ENCODE results near the gene GDF10.

GDF10 gene

DNA sequence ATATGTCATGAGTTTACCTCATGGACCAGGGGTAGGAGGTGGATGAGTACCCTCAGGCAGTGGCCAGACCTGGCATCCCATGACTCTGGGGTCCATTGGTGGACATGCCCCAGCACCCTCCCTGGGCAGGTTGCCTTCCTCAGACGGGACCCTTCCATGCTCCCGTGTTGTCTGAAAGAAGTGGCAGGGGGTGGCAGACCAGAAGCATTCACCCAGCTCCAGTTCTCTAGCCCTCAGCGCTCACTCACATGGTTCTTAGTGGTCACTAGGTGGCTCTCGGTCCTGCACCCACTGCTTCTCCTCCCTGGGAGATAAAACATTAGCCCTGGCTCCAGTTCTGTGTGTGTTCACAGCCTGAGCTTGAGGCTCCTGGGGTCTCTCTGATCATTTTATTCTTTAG is 54.2 kb downstream of the GDF10 start:
- no peak for DNase-seq (ENCODE audit: low read depth)

DNA sequence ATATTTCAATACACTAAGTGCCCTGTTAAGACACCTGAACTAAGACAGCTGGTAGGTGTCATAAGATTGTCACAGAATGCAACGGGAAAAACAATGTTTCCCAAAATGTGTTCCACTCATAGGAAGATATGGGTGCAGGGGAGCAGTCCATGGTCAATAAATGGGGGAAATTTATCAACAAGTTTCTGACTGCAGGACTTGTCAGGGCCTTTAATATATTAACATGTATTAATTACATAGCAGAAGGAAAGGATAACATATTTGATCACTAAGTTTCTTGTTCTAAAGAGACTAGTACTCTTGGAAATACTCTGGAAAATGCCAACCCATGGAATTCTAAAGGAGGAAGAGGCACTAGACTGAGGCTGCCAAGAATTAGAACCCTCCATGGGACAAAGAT is 54.9 kb downstream of the GDF10 start:
- DNase-seq (ENCODE audit: low read depth): no peak

- no peak for DNase-seq (ENCODE audit: low read depth)
Measured at GRCh38 chr10:47356708-47357107, 56.7 kb downstream of the GDF10 start.

DNA sequence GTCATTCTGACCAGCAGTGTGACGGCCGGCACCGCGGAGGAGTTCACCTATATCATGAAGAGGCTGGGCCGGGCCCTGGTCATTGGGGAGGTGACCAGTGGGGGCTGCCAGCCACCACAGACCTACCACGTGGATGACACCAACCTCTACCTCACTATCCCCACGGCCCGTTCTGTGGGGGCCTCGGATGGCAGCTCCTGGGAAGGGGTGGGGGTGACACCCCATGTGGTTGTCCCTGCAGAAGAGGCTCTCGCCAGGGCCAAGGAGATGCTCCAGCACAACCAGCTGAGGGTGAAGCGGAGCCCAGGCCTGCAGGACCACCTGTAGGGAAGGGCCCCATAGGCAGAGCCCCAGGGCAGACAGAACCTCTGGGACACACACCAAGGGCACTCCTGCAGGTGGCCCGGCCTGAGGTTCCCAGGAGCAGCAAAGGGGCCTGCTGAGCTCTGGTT is 57.2 kb downstream of the GDF10 start:
- no peak for DNase-seq (ENCODE audit: low read depth)

- DNase-seq (ENCODE audit: low read depth): no peak
Measured at GRCh38 chr10:47357911-47358310, 57.9 kb downstream of the GDF10 start.

GRCh38 chr10:47358457-47358856 is 58.5 kb downstream of the GDF10 start:
- no peak for DNase-seq (ENCODE audit: low read depth)

DNA sequence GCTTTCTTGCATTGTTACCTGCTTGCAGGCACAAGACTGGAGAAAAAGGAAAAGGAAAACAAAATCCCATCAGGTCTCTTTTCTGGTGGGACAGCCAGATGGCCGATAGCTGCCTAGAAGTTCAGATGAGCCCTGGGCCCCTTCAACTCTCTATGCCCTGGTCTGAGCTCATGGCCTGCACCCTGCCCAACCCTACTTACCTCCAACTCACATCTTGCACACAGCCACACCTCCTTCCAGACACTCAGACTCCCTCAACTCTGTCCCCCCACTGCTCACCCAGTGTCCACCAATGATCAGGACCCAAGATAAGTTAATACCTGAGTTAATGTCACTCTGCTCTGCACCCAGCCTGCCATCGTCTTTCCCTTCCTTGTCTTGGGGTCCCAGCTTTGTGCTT is 59.1 kb downstream of the GDF10 start:
- no peak for DNase-seq (ENCODE audit: low read depth)

DNA sequence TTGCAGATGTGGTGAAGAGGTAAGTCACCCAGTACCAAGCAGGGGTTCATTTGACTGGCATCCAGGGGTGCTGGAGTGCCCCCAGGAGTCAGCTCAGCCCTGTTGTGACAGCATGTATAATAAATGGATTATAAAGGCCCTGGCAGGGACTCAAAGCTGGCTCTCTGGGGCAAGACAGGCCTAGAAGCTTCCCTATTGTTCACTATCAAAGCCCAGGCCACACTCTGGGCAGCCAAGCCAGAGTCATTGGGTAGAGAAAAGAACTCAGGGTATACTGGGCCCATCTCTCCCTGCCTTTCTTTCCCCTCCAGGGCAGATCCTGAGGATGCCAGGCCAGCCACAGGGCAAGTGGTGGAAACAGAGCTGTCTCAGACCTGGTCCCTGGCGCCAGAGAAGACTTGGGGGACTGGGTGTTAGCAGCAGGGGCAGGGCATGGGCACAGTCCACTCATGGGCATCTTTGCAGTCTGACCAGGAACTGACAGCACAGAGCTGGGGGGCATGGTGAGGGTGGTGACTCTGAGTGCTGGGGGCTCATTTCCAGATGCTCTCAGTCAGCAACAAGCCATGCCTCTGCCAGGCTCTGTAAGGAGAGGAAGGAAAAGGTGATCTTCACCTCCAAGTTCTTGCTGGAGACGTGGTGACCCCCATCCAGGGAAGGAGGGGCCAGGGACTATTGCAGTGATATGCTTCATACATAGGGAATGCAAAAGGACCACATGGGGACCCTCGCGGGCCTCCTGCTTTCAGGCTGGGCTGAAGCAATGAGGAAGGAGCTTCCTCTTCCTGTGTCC is 59.8 kb downstream of the GDF10 start:
- DNase-seq (ENCODE audit: low read depth): no peak

DNA sequence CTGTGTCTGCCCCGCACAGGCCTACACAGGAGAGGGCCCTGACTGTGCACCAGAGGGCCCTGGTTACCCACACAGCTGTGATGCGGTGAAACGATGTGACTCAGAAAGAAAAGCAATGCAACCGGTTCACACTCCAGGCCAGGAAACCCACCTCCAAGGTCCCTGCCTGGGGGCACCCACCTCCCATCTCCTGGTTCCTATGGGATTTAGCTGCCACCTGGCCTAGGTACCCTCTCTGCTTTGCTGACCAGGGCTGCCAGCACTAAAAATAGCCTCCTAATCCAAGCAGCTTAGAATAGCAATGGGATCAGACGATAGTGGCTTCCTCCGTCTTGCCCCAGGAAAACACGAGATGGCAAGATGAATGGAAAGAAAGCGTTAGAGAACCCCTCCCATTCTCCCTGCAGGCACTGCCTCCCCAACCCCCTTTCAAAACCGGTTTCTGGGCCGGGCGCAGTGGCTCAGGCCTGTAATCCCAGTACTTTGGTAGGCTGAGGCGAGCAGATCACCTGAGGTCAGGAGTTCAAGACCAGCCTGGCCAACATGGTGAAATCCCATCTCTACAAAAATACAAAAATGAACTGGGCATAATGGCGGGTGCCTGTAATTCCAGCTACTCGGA is 60.5 kb downstream of the GDF10 start:
- no peak for DNase-seq (ENCODE audit: low read depth)

DNA sequence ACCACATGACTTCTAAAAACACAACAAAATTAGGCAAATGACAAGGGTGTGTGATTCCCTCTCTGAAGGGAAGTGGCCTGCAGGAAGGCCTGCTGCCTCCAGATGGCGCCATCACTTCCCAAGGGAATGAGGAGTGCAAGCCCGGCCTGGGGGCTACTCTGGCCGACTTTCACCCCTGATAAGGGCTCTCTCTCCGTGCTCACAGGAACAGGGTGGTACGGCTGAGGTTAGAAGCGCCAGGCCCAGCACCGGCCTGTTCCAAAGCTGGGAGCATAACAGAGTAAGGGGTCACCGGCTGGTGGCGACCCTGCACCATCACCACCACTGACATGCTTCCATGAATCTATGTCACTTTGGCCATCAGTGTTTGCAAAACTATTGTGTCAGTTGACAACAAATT is 61.3 kb downstream of the GDF10 start:
- no peak for DNase-seq (ENCODE audit: low read depth)

DNA sequence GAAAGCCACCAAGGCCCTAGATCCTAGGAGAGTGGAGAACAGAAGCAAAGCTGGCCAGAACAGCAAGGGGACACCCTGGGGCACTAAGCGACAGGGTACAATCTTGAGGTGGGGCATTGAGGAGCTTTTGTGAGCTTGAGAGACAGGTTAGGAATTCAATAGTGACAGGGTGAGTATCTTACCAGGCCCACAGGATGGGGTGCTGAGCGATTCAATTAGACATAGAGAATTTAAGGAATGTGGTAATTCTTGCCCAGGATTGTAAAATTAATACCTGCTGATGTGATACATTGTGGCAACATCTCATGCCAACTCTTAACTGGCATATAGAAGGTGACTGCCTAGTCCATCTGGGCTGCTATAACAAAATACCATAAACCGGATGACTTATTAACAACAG is 62.2 kb downstream of the GDF10 start:
- no peak for DNase-seq (ENCODE audit: low read depth)

Measured in GM04503 (cell line).